HepG2 (cell line): Measurements from ENCODE around the gene PUS3. TPM values are rescaled to one million over a fixed set of nuclear protein-coding genes. Genes with fewer than 3 reads are reported as not detected.
A peak's percentile ranks its signal among the peaks of the same experiment; 100 is the strongest.

Experiments
- ELF1 ChIP-seq: sonication (generic); formaldehyde crosslinking; IDR thresholded peaks from 2 replicates; pipeline ENCODE4 v1.4.0; 2020; ENCODE audit warnings: missing genetic modification reagents
- HOXA5 ChIP-seq: sonication (generic); formaldehyde crosslinking; IDR thresholded peaks from 2 replicates; pipeline ENCODE4 v1.4.0; 2020; ENCODE audit warnings: missing genetic modification reagents
- KLF16 ChIP-seq, 2 experiments: sonication (generic) in 1 of 2; formaldehyde crosslinking in 1 of 2; IDR thresholded peaks; 2 replicates each; pipeline versions ENCODE4 v1.6.1 to v1.8.0; 2016 to 2023; ENCODE audit warnings: missing genetic modification reagents in 2 of 2, missing compliant biosample characterization in 1 of 2
- TOPORS ChIP-seq: sonication (generic); formaldehyde crosslinking; IDR thresholded peaks from 2 replicates; pipeline ENCODE4 v1.8.0; 2023; ENCODE audit warnings: mild to moderate bottlenecking, missing genetic modification reagents
- ZFP82 ChIP-seq: sonication (generic); formaldehyde crosslinking; IDR thresholded peaks from 2 replicates; pipeline ENCODE4 v1.5.1; 2020; ENCODE audit warnings: mild to moderate bottlenecking, missing genetic modification reagents, borderline replicate concordance
- ZNF12 ChIP-seq: sonication (generic); formaldehyde crosslinking; IDR thresholded peaks from 2 replicates; pipeline ENCODE4 v1.5.0; 2020; ENCODE audit warnings: missing genetic modification reagents
- ZNF570 ChIP-seq: sonication (generic); formaldehyde crosslinking; IDR thresholded peaks from 2 replicates; pipeline ENCODE4 v1.4.0; 2020; ENCODE audit warnings: mild to moderate bottlenecking, missing genetic modification reagents, borderline replicate concordance
- ZNF878 ChIP-seq: sonication (generic); formaldehyde crosslinking; IDR thresholded peaks from 2 replicates; pipeline ENCODE4 v1.8.1; 2023; ENCODE audit warnings: mild to moderate bottlenecking, missing genetic modification reagents, moderate library complexity
- polyA plus RNA-seq, 8 experiments: library from polyadenylated mRNA; depleted of rRNA in 3 of 8; stranded (reverse) in 7 of 8; unstranded in 1 of 8; fragments of >200 nt; fragmentation: Illumina TruSeq in 4 of 8; extraction: Trizol in 4 of 8; gene quantifications; 2 replicates each; pipeline versions ENCODE4 v1.2.1 to v1.2.3, GENCODE V29; 2011 to 2016; ENCODE audit warnings: low read depth in 4 of 8, missing spikeins in 1 of 8, mixed read lengths in 1 of 8; ENCODE audit not compliant: insufficient read depth in 1 of 8
- total RNA-seq, 5 experiments: library from RNA; depleted of rRNA; stranded (reverse); fragments of >200 nt; fragmentation: Illumina TruSeq; extraction: Trizol; gene quantifications; 2 replicates each; pipeline ENCODE4 v1.2.3, GENCODE V29; 2016; ENCODE audit warnings: low read depth in 1 of 5
- TF ChIP-seq, protein P1 (sequence below): sonication (generic); formaldehyde crosslinking; IDR thresholded peaks from 2 replicates; pipeline ENCODE4 v1.4.0; 2020; ENCODE audit warnings: missing genetic modification reagents
- TF ChIP-seq, protein P2 (sequence below): sonication (generic); formaldehyde crosslinking; IDR thresholded peaks from 2 replicates; pipeline ENCODE4 v1.5.0; 2020; ENCODE audit warnings: mild to moderate bottlenecking, missing genetic modification reagents, borderline replicate concordance
- TF ChIP-seq, protein P3 (sequence below): sonication (generic); formaldehyde crosslinking; IDR thresholded peaks from 2 replicates; pipeline ENCODE4 v1.4.0; 2020; ENCODE audit warnings: missing genetic modification reagents

PUS3 gene
- total and polyA plus RNA-seq, 2 of the 13 experiments (the other 11 are each of a cell fraction or from before 2014, with no cell fraction given) = 6.0 to 18.2 TPM

DNA sequence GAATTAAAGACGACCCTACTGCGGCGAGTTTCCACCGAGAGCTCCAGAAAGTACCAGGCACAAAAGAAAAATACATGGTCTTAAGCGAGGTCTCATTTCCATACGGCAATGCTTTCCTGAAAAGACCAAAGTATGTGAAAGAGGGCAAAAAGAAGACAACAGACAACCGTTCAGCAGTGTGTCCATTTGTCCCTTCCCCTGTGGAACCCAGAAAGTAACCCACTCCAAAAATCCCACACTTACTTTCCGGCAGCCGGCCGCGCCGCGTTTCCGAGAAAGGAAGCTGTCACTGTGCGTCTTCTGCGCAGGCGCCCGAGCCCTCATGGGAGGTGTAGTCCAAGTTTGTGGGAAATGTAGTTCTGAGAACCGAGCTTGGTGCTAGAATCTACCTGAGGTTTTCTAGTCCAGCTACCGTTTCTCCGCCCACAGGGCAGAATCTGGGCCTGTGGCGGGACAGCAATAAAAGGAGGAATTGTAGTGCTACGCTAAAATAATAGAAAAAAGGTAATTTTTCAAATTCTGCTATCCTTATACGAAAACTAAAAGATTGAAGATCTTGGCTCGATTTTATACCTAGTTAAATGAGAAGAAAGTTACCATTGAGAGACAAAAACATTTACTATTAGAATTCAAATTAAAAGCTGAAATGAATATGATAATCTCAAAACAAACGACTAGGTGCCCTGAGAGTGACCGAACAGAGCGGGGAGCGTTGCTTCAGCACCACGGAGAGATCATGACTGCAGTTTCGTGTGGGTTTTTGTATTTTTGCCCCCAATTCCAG lies at the start of gene PUS3 (continued):
- TF ChIP-seq ZFP82 (CRISPR knock-in tag) (no peak), ELF1 (CRISPR knock-in tag) (peak; percentile 77), KLF16 (CRISPR knock-in tag; IDR thresholded peaks at IDR 0.05) (peak in 1 of 2 experiments; percentile 37; a peak in 1 of 4 replicates), TOPORS (CRISPR knock-in tag) (no peak), HOXA5 (CRISPR knock-in tag) (no peak), ZNF570 (CRISPR knock-in tag) (no peak), ZNF878 (CRISPR knock-in tag) (0 out of 2 replicates have a peak, but pooled peaks have one; percentile 36), ZNF12 (CRISPR knock-in tag) (peak; percentile 37; the same call in 1 of the 2 replicates)
- TF ChIP-seq, protein P1, sequence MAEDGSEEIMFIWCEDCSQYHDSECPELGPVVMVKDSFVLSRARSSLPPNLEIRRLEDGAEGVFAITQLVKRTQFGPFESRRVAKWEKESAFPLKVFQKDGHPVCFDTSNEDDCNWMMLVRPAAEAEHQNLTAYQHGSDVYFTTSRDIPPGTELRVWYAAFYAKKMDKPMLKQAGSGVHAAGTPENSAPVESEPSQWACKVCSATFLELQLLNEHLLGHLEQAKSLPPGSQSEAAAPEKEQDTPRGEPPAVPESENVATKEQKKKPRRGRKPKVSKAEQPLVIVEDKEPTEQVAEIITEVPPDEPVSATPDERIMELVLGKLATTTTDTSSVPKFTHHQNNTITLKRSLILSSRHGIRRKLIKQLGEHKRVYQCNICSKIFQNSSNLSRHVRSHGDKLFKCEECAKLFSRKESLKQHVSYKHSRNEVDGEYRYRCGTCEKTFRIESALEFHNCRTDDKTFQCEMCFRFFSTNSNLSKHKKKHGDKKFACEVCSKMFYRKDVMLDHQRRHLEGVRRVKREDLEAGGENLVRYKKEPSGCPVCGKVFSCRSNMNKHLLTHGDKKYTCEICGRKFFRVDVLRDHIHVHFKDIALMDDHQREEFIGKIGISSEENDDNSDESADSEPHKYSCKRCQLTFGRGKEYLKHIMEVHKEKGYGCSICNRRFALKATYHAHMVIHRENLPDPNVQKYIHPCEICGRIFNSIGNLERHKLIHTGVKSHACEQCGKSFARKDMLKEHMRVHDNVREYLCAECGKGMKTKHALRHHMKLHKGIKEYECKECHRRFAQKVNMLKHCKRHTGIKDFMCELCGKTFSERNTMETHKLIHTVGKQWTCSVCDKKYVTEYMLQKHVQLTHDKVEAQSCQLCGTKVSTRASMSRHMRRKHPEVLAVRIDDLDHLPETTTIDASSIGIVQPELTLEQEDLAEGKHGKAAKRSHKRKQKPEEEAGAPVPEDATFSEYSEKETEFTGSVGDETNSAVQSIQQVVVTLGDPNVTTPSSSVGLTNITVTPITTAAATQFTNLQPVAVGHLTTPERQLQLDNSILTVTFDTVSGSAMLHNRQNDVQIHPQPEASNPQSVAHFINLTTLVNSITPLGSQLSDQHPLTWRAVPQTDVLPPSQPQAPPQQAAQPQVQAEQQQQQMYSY = peak; percentile 75; the same call in 1 of the 2 replicates
- TF ChIP-seq, protein P2, sequence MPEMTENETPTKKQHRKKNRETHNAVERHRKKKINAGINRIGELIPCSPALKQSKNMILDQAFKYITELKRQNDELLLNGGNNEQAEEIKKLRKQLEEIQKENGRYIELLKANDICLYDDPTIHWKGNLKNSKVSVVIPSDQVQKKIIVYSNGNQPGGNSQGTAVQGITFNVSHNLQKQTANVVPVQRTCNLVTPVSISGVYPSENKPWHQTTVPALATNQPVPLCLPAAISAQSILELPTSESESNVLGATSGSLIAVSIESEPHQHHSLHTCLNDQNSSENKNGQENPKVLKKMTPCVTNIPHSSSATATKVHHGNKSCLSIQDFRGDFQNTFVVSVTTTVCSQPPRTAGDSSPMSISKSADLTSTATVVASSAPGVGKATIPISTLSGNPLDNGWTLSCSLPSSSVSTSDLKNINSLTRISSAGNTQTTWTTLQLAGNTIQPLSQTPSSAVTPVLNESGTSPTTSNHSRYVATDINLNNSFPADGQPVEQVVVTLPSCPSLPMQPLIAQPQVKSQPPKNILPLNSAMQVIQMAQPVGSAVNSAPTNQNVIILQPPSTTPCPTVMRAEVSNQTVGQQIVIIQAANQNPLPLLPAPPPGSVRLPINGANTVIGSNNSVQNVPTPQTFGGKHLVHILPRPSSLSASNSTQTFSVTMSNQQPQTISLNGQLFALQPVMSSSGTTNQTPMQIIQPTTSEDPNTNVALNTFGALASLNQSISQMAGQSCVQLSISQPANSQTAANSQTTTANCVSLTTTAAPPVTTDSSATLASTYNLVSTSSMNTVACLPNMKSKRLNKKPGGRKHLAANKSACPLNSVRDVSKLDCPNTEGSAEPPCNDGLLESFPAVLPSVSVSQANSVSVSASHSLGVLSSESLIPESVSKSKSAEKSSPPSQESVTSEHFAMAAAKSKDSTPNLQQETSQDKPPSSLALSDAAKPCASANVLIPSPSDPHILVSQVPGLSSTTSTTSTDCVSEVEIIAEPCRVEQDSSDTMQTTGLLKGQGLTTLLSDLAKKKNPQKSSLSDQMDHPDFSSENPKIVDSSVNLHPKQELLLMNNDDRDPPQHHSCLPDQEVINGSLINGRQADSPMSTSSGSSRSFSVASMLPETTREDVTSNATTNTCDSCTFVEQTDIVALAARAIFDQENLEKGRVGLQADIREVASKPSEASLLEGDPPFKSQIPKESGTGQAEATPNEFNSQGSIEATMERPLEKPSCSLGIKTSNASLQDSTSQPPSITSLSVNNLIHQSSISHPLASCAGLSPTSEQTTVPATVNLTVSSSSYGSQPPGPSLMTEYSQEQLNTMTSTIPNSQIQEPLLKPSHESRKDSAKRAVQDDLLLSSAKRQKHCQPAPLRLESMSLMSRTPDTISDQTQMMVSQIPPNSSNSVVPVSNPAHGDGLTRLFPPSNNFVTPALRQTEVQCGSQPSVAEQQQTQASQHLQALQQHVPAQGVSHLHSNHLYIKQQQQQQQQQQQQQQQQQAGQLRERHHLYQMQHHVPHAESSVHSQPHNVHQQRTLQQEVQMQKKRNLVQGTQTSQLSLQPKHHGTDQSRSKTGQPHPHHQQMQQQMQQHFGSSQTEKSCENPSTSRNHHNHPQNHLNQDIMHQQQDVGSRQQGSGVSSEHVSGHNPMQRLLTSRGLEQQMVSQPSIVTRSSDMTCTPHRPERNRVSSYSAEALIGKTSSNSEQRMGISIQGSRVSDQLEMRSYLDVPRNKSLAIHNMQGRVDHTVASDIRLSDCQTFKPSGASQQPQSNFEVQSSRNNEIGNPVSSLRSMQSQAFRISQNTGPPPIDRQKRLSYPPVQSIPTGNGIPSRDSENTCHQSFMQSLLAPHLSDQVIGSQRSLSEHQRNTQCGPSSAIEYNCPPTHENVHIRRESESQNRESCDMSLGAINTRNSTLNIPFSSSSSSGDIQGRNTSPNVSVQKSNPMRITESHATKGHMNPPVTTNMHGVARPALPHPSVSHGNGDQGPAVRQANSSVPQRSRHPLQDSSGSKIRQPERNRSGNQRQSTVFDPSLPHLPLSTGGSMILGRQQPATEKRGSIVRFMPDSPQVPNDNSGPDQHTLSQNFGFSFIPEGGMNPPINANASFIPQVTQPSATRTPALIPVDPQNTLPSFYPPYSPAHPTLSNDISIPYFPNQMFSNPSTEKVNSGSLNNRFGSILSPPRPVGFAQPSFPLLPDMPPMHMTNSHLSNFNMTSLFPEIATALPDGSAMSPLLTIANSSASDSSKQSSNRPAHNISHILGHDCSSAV (CRISPR knock-in tag) = no peak
- TF ChIP-seq, protein P3, sequence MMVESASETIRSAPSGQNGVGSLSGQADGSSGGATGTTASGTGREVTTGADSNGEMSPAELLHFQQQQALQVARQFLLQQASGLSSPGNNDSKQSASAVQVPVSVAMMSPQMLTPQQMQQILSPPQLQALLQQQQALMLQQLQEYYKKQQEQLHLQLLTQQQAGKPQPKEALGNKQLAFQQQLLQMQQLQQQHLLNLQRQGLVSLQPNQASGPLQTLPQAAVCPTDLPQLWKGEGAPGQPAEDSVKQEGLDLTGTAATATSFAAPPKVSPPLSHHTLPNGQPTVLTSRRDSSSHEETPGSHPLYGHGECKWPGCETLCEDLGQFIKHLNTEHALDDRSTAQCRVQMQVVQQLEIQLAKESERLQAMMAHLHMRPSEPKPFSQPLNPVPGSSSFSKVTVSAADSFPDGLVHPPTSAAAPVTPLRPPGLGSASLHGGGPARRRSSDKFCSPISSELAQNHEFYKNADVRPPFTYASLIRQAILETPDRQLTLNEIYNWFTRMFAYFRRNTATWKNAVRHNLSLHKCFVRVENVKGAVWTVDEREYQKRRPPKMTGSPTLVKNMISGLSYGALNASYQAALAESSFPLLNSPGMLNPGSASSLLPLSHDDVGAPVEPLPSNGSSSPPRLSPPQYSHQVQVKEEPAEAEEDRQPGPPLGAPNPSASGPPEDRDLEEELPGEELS (CRISPR knock-in tag) = no peak
